ENCODE data around the gene EMILIN2. TPM values are rescaled to one million over a fixed set of nuclear protein-coding genes. Genes with fewer than 3 reads are reported as not detected.

The EMILIN2 gene
- total and polyA plus RNA-seq, 2 donors (not counting 3 experiments of a cell fraction or from before 2014, with no cell fraction given): 9.4 to 13.4 TPM

GRCh38 chr18:2853926-2854664 is 7.3 kb downstream of the EMILIN2 start:
- BruUV-seq (replicated peaks): no TSS peak
- Histone ChIP-seq H3K79me2 (ENCODE audit: control insufficient read depth, insufficient read depth, low read length) (no peaks in the 10 kb centered on the region), H3K4me3 (replicated peaks in 1 of 3; ENCODE audit: insufficient read depth in 1 of 3, low read depth in 1 of 3, low read length in 3 of 3) (no peak overlapping the region), H3K27me3 (ENCODE audit: control insufficient read depth in 2 of 2, insufficient read depth in 2 of 2, low read length in 2 of 2) (peaks cover 25 to 52% of the 10 kb centered on the region in 2 experiments), H4K20me1 (replicated peaks; ENCODE audit: control insufficient read depth, extremely low read depth, insufficient read depth, low read length) (no peaks in the 10 kb centered on the region), H3K4me1 (ENCODE audit: control insufficient read depth, extremely low read depth, insufficient read depth, low read length) (no peaks in the 10 kb centered on the region), H3K9ac (replicated peaks; ENCODE audit: extremely low read depth, insufficient read depth, low read length) (no peak overlapping the region), H3K9me1 (replicated peaks; ENCODE audit: control insufficient read depth, extremely low read depth, insufficient read depth, low read length) (no peaks in the 10 kb centered on the region), H3K4me2 (ENCODE audit: insufficient read depth, low read length) (no peak overlapping the region), H3K36me3 (ENCODE audit: control insufficient read depth in 2 of 2, extremely low read depth in 1 of 2, insufficient read depth in 2 of 2, low read length in 2 of 2) (no peaks in the 10 kb centered on the region), H3K27ac (ENCODE audit: insufficient read depth, low read depth, low read length) (no peak overlapping the region), H2AFZ (ENCODE audit: low read depth, low read length) (no peak overlapping the region), H3K9me3 (replicated peaks; ENCODE audit: control insufficient read depth, insufficient read depth, low read length) (no peaks in the 10 kb centered on the region)
- ChIA-PET POLR2A (no interaction called here), CTCF (interaction anchor here (0.6 kb wide), 1 partner anchor 312 kb away, joined by 3 read pairs; no protein-coding TSS in a partner anchor)
- intact Hi-C loops (cut with micrococcal nuclease) (no loop called here), dilution Hi-C loops (cut with MboI; ENCODE audit: extremely low pct_ligation_motif_present, low sequenced_read_pairs) (no loop called here)
- DNase-seq (ENCODE audit: low read depth, low spot score) (no peak), FAIRE-seq (no peak)
- TF ChIP-seq JUN (IDR thresholded peaks at IDR 0.05; ENCODE audit: borderline replicate concordance, insufficient read depth, insufficient read length, low read depth) (no peak), EZH2 (IDR thresholded peaks at IDR 0.05; ENCODE audit: borderline replicate concordance, low read depth, low read length, severe bottlenecking) (no peak), MAX (IDR thresholded peaks at IDR 0.05; ENCODE audit: insufficient read depth, insufficient read length) (no peak), FOS (IDR thresholded peaks at IDR 0.05; ENCODE audit: borderline replicate concordance, insufficient read depth, low read length) (no peak), POLR2AphosphoS5 (IDR thresholded peaks at IDR 0.05; ENCODE audit: insufficient read depth, low read depth, low read length) (no peak)

GRCh38 chr18:2854875-2855274 is 8.1 kb downstream of the EMILIN2 start:
- intact Hi-C loops (cut with micrococcal nuclease): no loop called here
- dilution Hi-C loops (cut with MboI; ENCODE audit: extremely low pct_ligation_motif_present, low sequenced_read_pairs): no loop called here
- Histone ChIP-seq H3K36me3 (ENCODE audit: control insufficient read depth in 2 of 2, extremely low read depth in 1 of 2, insufficient read depth in 2 of 2, low read length in 2 of 2) (no peaks in the 10 kb centered on the region), H4K20me1 (replicated peaks; ENCODE audit: control insufficient read depth, extremely low read depth, insufficient read depth, low read length) (no peaks in the 10 kb centered on the region), H3K4me3 (replicated peaks in 1 of 3; ENCODE audit: insufficient read depth in 1 of 3, low read depth in 1 of 3, low read length in 3 of 3) (no peak overlapping the region), H3K4me2 (ENCODE audit: insufficient read depth, low read length) (no peak overlapping the region), H3K79me2 (ENCODE audit: control insufficient read depth, insufficient read depth, low read length) (no peaks in the 10 kb centered on the region), H3K27ac (ENCODE audit: insufficient read depth, low read depth, low read length) (no peak overlapping the region), H3K9me1 (replicated peaks; ENCODE audit: control insufficient read depth, extremely low read depth, insufficient read depth, low read length) (no peaks in the 10 kb centered on the region), H3K9ac (replicated peaks; ENCODE audit: extremely low read depth, insufficient read depth, low read length) (no peak overlapping the region), H3K9me3 (replicated peaks; ENCODE audit: control insufficient read depth, insufficient read depth, low read length) (no peaks in the 10 kb centered on the region), H3K27me3 (ENCODE audit: control insufficient read depth in 2 of 2, insufficient read depth in 2 of 2, low read length in 2 of 2) (peaks cover 22 to 44% of the 10 kb centered on the region in 2 experiments), H2AFZ (ENCODE audit: low read depth, low read length) (no peak overlapping the region), H3K4me1 (ENCODE audit: control insufficient read depth, extremely low read depth, insufficient read depth, low read length) (no peaks in the 10 kb centered on the region)
- DNase-seq (ENCODE audit: low read depth, low spot score): no peak
- no peak for TF ChIP-seq EZH2 (IDR thresholded peaks at IDR 0.05; ENCODE audit: borderline replicate concordance, low read depth, low read length, severe bottlenecking)
- TF ChIP-seq MYC (IDR thresholded peaks at IDR 0.05; ENCODE audit: low read depth, low read length): no peak
- TF ChIP-seq GATA2 (IDR thresholded peaks at IDR 0.05; ENCODE audit: insufficient read depth, insufficient read length, low read depth, low read length): no peak
- TF ChIP-seq FOS (IDR thresholded peaks at IDR 0.05; ENCODE audit: borderline replicate concordance, insufficient read depth, low read length): no peak
- TF ChIP-seq POLR2A (IDR thresholded peaks at IDR 0.05; ENCODE audit: low read depth, low read length): no peak
- CTCF ChIA-PET: no interaction called here
- no peak for FAIRE-seq
- POLR2A ChIA-PET: no interaction called here
- no TSS peak for BruUV-seq (replicated peaks)
